NCI-H2196 treated with DMSO at 0.1 percent for 48 hours (cell line): Measurements from ENCODE around the gene DLGAP1.
"Not testable (repeated sequence)": the region's sequence is repeated elsewhere in the genome, so short reads cannot be mapped to it uniquely, and the experiment has no call there.

ENCODE experiments used
- DNase-seq: peaks from one replicate; lab custom pipeline; 2025; ENCODE audit not compliant: unreplicated experiment; lab: John Stamatoyannopoulos, UW

Gene DLGAP1

GRCh38 chr18:3615374-3615985 is 839.6 kb downstream of the DLGAP1 start:
- DNase-seq, result no peak

- no peak for DNase-seq
Observed at GRCh38 chr18:3612315-3612714, 842.8 kb downstream of the DLGAP1 start.

- DNase-seq, result no peak
Observed at GRCh38 chr18:3611313-3612090, 843.6 kb downstream of the DLGAP1 start.

GRCh38 chr18:3610813-3611212 is 844.3 kb downstream of the DLGAP1 start:
- DNase-seq, result no peak

GRCh38 chr18:3610188-3610708 is 844.9 kb downstream of the DLGAP1 start:
- no peak for DNase-seq

GRCh38 chr18:3608488-3608887 is 846.6 kb downstream of the DLGAP1 start:
- DNase-seq, result no peak

GRCh38 chr18:3608099-3608453 is 847.0 kb downstream of the DLGAP1 start:
- DNase-seq, result not testable (repeated sequence)

GRCh38 chr18:3607309-3608098 is 847.6 kb downstream of the DLGAP1 start:
- DNase-seq, result no peak

GRCh38 chr18:3606863-3607262 is 848.2 kb downstream of the DLGAP1 start:
- DNase-seq, result not testable (repeated sequence)

- peak; percentile 35 for DNase-seq
Observed at GRCh38 chr18:3605954-3606443, 849.1 kb downstream of the DLGAP1 start.

GRCh38 chr18:3605486-3605952 is 849.6 kb downstream of the DLGAP1 start:
- no peak for DNase-seq

GRCh38 chr18:3604498-3605408 is 850.4 kb downstream of the DLGAP1 start:
- DNase-seq, result no peak

GRCh38 chr18:3604235-3604497 is 850.9 kb downstream of the DLGAP1 start:
- no peak for DNase-seq

- peak; percentile 59 for DNase-seq
Observed at GRCh38 chr18:3603421-3604234, 851.5 kb downstream of the DLGAP1 start.

- DNase-seq, result not testable (repeated sequence)
Observed at GRCh38 chr18:3601106-3601755, 853.9 kb downstream of the DLGAP1 start.

- DNase-seq, result no peak
Observed at GRCh38 chr18:3599861-3600260, 855.2 kb downstream of the DLGAP1 start.

- DNase-seq, result no peak
Observed at GRCh38 chr18:3599195-3599594, 855.9 kb downstream of the DLGAP1 start.

GRCh38 chr18:3598581-3598980 is 856.5 kb downstream of the DLGAP1 start:
- no peak for DNase-seq
